Measurements from ENCODE around the gene LRRC8E.
"Not testable (repeated sequence)": the region's sequence is repeated elsewhere in the genome, so short reads cannot be mapped to it uniquely, and the experiment has no call there.

LRRC8E gene

DNA sequence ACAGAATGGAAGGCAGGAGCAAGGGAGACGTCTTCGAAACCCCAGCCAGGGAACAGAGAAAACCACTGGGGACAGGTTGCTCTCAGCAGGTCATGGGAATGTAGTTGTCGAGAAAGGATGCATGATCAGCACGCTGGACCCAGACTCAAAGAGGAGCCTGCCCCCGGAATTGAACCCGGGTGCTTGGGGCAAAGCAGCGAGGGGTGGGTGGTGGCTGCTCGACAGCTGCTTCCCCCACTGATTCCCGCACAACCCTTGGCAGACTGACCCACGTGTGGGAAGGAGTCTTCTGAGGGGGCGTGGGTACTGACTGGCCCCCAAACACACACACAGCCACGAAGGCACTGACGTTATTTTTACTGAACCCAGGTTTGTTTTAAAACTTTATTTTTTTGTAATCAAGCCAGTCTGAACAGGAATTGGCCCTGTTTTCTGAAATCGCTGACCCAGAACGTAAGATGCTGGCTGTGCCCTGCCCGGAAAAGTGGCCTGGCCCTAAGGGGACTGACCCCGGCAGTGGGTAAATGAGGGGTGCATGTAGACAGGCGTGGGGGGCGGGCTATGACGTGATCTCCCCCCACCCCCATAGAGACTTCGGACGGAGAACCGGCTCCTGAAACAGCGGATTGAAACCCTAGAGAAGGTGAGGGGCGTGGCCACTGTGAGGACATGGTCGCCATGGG is 32.7 kb upstream of the LRRC8E start:
- DNase-seq (ENCODE audit: low spot score) = no peak

DNA sequence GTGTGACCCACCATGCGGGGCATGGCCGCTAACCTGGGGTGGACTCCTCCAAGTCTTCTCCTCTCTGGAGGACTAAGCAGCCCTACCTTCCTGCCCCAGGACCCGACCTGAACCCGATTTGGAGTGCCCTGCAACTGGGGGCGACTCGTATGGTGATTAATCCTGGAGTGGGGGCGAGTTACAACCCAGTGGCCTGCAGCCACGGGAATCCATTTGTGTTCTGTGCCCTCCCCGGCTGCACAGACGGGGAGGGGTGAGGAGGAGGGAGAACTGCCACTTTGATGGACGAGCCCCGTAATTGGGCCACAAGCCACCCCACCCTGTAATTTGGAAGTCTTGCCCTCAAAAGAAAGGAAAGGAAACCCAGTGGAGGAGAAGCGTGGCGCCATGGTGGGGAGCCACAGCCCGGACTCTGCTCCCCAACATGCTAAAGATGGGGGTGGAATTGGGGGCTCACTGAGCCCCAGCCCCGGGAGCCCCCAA is 32.2 kb upstream of the LRRC8E start:
- no peak for DNase-seq (ENCODE audit: low spot score)

DNA sequence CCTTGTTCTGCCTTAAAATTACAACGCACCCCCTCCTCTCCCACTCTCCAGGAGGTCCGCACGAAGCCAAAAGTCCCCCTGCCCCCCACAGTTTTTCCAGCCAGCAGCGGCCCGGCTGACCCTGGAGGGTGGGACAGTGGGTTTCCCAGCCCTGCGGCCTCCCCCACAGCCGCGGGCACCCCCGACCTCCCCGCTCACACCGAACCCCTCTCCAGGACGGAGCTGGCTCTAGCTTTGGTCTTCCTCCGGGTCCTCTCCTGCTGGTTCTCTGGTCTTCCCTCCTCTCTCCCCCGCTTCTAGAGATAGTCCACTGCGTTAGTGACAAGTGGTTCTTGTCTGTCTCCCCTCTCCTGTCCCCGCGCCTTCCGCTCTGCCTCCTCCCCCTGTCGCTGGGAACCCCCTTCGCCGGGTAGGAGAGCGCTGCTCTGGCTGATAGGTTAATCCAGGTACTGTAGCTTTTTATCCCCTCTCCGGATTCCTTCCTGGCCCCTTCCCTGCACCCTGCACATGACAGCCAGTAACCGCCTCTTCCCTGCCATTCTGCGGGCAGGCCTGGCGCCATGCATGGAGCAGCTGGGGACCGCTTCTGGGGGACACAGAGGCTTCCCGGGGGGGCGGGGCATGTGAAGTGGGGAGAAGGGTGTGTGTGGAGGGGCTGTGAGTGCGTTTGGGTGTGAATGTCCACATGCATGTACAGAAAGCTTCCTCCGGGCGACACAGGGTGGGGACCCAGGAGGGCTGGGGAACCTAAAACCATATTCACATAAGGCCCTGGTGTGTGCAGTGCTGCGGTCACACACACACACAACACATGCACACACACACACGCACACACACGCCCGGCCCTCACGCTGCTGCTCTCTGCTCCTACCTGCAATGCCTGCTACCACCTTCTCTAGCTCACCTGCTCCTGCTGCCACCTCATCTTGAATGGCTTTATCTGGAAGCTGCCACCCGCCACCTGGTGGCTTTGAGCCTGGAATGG is 31.3 kb upstream of the LRRC8E start:
- DNase-seq (ENCODE audit: low spot score) = no peak

DNA sequence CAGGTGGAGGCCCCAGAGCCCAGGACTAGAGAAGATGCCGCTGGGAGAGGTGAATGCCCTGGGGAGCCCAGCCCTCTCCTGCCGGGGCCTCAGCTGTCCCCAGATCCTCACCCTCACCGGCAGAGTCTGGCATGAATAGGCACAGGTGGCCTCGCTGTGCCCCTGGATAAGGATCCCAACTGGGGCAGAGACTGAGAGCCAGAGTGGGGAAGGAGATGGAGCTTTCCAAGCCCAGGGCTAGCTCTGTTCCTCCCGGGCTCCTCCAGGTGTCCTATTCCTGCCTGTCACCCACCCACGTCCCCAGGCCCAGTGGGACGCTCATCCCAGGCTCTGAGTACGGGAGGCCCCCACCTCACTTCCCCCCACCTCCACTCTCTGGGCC is 30.6 kb upstream of the LRRC8E start:
- DNase-seq (ENCODE audit: low spot score) = no peak

DNA sequence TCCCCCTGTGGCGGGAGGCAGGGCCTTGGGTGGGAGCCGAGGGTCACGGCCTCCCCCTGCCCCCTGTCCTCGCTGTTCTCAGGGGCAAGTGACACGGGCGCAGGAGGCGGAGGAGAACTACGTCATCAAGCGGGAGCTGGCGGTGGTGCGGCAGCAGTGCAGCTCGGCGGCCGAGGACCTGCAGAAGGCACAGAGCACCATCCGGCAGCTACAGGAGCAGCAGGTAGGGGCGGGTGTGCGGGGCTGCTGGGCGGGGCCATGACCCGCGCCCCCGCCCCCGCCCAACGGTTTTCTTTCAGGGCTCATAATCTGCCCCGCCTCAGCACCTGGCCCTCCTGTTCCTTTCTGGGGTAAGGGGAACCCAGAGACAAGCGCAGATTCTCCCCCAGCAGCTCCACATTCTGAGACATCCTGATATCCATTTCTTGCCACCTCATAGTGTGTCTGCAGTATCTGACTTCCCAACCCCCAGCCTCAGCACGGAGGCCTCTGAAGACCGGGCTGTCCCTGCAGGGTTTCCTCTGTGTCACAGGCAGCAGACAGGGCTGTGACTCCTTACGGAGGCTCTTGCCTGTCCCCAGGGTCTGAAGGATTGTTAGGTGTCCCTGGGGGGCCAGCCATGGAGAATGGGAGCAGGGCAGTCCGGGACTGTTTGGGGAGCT is 30.1 kb upstream of the LRRC8E start:
- DNase-seq (ENCODE audit: low spot score) = no peak

DNA sequence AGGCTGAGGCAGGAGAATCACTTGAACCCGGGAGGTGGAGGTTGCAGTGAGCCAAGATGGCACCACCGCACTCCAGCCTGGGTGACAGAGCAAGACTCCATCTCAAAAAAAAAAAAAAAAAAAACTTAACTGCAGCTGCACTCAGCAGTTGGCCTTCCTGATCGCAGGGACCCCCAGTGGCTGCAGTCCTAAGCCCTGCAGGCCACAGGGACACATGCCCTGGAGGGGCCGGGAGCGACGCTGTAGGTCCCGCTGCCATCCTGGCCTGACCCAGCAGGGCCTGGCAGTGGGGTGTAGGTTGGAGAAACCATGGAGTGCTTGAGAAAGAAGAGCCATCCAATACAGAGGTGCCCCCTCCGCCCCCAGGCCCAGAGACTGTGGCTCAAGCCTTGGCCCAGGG is 29.2 kb upstream of the LRRC8E start:
- DNase-seq (ENCODE audit: low spot score) = not testable (repeated sequence)

DNA sequence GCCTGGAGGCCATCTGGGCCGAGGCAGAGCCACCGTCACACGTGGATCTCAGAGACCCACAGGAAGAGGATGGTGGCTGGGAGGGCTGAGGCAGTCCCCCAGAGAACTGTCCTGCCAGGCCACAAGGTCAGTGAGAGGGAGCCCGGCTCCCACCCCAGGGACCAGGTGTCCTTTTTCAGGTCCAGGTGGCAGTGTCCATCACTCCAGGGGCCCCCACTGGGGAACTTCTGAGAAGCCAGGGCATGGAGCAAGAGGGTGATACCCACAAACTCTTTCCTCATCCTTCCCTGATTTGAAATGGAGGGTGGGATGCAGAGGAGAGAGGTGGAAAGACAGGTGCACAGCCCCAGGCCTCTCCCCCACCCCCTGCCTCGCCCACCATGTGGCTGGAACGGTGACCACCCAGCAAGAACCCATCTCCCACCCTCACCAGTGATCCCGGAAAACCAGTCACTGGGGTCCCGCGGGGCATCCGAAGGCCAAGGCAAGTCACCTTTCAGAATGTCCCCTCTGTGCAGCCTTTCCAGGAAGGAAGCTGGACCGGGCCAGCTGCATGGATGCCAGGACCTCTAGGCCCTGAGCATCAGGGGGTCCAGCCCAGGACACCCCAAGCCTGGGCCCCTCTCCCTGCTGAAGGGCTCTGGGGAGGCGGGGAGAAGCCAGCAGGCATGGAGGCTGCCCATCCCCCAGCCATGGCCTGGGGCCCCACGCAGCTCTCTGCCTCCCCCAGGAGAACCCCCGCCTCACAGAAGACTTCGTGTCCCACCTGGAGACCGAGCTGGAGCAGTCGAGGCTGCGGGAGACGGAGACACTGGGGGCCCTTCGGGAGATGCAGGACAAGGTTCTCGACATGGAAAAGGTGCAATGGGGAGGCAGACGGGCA is 28.2 kb upstream of the LRRC8E start:
- DNase-seq (ENCODE audit: low spot score) = no peak

DNA sequence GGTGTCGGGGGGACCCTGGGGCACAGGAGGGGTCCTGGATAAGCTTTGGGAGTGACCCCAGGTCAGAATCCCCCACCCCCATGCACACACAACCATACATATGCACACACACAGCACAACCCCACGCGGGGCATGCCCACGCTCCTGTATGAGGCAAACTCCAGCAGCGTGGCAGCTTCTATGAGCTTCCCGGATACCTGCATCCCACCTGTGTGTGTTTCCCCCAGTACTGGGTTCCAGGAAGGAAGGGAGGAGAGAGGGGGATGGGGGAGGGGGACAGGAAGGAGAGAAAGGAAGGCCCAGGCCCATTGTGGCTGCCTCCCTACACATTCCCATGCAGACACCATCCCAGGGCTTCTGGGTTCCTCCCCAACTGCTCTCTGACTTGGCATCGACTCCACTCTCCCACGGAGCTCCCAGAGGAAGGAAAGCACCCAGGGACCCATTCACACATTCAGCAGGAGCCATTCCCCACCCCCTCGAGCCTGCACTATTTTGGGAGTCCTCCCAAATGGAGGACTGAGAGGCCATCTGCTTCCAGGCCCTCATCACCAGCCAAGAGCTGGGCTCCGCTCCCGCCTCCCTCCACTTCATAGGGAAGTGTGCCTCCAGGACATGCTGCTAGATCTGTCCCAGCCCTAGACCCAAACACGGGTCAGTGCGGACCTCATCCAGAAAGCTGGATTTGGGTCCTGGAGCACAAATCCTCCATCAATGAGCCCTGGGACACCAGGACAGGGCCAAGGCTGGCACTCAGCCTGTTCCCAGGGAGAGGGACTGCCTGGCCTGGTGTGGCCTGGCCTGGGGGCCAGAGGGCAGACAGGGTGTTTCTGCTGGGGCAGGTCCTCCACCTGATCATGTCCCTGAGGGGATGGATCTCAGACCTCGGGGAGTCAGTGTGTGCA is 27.3 kb upstream of the LRRC8E start:
- no peak for DNase-seq (ENCODE audit: low spot score)

DNA sequence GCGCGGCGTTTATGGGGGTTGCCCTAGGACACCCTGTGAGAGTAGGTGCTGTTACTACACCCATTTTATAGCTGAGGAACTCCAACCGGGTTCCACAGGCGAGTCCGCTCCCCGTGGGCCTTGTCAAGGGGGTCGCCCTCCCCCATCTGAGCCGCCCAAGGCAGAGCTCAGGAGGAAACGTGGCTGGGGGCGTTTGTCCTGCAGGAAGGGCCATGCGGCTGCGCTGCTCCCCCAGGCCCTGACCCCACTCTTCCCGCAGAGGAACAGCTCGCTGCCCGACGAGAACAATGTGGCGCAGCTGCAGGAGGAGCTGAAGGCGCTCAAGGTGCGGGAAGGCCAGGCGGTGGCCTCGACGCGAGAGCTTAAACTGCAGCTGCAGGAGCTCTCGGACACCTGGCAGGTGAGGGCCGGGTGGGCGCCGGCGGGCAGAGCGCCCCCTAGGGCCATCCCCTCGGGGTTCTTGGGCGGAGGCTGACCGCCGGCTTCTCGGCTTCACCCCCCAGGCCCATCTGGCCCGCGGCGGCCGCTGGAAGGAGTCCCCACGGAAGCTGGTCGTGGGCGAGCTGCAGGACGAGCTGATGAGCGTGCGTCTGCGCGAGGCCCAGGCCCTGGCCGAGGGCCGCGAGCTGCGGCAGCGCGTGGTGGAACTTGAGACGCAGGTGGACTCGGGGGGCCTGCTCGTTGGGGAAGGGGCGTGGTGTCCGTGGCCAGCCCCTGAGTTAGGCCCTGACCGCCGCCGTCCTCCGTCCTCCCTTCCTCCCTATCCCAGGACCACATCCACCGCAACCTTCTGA is 26.5 kb upstream of the LRRC8E start:
- no peak for DNase-seq (ENCODE audit: low spot score)

DNA sequence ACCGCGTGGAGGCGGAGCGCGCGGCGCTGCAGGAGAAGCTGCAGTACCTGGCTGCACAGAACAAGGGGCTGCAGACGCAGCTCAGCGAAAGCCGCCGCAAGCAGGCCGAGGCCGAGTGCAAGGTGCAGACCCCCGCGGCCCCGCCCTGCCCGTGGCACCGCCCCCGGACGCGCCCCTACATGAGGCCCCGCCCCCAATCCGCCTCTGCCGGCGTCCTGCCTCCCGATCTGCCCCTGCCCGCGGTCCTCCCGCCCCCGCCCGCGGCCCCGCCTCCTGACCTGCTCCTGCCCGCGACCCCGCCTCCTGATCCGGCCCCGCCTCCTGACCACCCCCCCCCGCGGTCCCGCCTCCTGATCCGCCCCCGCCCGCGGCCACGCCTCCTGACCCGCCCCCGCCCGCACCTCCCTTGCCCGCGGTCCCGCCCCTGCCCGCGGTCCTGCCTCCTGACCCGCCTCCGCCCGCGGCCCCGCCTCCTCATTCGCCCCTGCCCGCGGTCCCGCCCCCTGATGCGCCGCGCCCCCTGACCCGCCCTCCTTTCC is 25.8 kb upstream of the LRRC8E start:
- DNase-seq (ENCODE audit: low spot score) = peak; percentile 57

DNA sequence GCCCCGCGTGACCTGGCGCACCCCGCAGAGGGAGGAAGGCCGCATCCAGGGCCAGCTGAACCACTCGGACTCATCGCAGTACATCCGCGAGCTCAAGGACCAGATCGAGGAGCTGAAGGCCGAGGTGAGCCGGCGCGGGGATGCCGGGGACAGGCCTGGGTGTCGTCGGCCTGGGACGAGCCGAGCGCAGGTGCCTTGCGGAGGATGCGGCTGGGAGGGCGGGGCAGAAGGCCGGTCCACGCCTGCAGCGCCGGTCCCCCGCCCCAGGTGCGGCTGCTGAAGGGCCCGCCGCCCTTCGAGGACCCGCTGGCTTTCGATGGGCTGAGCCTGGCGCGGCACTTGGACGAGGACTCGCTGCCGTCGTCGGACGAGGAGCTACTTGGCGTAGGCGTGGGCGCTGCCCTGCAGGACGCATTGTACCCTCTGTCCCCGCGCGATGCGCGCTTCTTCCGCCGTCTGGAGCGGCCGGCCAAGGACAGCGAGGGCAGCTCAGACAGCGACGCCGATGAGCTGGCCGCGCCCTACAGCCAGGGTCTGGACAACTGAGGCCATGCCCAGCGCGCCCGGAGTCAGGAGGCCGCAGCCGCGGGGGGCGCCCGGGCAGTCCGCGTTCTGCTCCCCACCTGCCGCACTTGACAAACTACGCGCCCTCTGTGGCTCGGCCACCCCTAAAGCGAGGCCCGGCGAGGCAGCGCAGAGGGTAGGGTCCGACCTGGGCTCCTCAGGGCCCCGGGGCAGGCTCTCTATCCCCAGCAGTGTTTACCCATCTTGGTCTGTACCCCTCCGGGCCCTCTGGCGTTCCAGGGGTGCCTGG is 24.9 kb upstream of the LRRC8E start:
- no peak for DNase-seq (ENCODE audit: low spot score)

DNA sequence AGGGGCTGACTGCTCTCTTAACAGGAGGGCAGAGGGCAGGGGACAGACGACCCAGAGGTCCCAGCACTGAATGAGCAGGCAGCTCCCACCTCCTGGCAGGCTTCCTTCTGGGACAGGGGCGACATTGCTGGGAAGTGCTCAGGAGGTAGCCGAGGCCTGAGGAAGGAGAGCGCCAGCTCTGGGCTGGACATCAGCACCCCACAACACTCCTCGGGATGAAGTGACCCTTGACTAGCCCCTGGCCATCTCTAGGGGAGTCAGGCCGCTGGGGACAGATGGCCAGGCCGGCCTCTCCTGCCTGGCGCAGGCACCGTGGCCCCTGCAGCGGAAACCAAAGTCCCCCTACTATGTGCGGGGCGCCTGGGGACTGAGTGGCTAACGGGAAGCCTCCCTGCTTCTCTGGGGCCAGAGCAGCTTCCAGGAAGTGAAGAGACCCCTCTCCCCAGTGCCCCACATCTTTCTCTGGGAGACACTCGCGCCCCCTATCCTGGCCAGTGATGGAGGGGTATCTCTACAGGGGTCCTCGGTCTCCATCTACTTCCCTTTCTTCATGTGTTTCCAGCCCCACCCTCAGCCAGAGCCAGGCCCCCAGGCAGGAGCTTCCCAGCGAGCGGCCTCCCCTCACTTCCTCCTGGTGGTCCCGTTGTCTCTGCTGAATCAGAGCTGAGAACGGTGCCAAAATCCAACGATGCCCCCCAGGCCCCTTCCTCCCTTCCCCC is 24.2 kb upstream of the LRRC8E start:
- no peak for DNase-seq (ENCODE audit: low spot score)

DNA sequence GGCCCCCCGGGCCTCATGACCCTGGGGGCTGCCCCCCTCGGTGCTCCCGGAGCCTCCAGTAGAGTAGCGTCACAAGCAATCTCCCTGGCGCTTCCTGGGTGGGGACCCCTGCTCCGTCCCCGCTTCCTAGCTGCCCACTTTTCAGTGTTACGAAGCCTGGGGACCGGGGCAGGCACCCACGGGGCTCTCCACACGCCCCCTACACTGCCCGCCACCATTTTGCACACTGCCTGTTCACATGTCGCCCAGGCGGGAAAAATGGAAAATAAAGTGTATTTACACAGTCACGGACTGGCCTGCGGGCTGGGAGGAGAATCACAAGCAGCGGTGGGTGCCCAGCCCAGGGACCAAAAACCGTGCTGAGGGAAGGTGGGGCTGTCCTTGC is 23.6 kb upstream of the LRRC8E start:
- DNase-seq (ENCODE audit: low spot score) = no peak

DNA sequence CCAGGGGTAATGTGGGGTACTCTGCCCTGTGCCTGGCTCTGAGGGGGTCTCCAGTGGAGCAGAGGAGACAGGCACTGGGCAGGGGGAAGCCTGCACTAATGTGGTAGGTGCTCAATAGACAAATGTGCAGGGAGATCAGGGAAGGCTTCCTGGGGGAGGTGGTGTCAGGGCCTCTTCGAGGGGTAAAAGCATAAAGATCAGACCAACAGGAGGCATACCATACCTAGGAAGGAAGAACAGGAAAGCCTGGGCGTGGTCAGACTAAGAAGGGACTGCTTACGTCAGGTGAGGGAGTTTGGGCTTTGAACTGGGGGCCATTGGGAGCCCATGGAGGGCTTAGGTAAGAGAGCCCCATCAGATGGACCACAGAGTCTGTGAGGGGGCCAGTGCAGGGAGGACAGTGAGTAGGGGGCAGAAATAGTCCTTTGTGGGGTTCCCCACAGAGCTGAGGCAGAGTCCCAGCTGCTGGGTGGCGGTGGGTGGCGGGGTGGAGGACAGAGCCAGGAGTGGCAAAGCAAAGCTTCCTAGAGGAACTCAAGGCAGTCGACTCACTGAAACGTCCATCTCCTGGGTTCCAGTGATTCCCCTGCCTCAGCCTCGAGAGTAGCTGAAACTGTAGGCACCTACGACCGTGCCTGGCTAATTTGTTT is 22.9 kb upstream of the LRRC8E start:
- DNase-seq (ENCODE audit: low spot score) = no peak

DNA sequence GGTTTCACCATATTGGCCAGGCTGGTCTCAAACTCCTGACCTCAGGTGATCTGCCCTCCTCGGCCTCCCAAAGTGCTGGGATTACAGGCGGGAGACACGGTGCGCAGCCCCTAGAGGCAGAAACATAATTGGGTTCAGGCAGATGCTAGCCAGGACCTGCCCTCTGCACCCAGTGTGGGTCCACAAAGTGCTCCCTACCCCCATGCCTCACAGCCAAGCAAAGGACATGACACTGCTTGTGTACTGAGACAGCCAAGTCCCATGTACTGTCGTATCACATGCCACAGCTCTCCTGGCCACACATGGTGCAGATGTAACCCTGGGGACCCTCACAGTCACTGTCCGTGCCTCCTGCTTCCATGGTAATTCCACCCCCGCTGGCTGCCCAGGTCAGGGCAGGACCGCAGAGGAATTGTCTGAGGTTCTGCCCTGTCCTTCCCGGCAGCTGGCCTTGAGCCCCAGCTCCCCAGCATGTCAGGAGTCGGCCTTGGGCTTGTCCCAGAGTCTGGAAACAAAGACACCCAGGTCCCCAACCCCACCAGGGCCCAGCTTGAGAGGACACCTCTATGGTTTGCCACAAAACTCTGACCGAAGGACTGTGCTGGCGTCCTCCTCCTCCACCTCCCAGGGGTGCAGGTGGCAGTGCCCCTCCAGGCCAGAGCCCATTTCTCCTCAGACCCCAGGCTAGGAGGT is 21.8 kb upstream of the LRRC8E start:
- DNase-seq (ENCODE audit: low spot score) = no peak

DNA sequence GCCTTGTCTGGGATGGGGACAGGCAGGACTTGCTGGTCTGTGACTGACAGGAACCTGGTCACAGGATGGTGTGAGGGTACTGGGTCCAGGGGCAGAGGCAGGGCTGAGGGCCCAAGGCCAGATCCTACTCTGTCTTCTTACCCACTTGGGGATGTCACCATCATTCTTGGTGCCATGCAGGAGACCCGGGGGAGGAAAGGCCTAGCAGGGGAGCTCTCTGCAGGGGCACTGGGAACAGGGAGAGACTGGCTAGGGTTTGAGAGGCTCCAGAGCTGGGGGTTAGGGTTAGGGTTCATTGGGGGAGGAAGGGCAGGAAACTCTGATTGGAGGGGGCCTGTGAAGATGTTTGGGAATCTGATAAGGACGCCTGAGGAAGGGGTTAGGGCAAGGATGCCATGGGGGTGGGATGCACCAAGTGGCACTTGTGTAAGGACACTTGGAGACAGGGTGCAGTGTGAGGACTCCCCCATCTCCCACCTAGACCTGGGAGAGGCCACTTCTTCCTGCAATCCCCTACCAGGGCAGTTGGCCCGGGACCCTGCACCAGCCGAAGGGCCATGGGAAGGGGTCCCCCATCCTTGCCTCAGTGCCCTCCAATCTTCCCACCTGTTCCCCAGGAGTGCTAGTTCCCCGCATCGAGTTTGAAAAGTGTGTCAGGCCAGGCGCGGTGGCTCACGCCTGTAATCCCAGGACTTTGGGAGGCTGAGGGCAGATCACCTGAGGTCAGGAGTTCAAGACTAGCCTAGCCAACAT is 21.0 kb upstream of the LRRC8E start:
- no peak for DNase-seq (ENCODE audit: low spot score)

Data from CD4-positive, alpha-beta T cell treated with Interleukin-2 at 100 ng/mL for 4 hours (primary cell).